ENCODE measurements around the gene TLX1. TPM values are rescaled to one million over a fixed set of nuclear protein-coding genes. Genes with fewer than 3 reads are reported as not detected.

TLX1 gene
- total RNA-seq, 2 donors from 2014 or later: 0.52 TPM; not detected in 1

DNA sequence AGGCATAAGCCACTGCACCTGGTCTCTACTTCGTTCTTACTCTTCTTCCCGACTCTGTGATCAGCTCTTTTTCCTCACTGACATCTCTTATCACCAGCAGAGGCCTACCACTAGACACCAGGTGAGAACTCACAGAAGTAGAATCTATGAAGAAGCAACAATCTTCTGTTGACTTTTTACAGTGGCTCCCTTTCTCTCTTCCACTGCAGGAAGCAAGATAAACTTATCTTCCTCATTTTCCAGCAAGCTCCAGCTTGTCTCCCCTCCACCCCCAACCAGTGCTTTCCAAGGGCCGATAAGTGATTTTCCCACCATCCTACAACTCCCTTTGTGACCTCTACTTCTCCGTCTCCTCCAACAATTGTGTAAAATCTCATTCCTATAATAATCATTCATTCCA, 45.5 kb downstream of the TLX1 start:
- no peaks in the 10 kb centered on the region for H3K27me3 ChIP-seq
- no peak for ATAC-seq

DNA sequence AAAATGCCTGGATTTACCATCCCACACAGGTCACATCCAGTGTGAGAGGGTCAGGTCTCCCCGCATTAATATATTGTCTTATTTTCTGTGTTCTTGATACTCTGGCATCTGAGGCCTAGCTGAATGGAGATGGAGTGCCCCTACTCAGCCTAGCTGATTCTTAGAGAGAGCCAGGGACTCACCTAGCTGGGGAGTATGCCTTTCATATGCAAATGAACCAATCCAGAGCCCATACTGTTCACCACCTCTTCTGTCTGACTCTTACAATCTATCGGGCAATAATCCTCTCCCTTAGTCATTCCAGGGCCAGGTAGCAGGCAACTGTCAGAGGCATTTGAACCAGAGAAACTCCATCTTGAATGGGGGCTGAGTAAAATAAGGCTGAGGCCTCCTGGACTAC, 51.8 kb downstream of the TLX1 start:
- DNase-seq: no peak
- Histone ChIP-seq H3K27ac (no peak overlapping the region), H3K27me3 (no peaks in the 10 kb centered on the region), H3K9me3 (no peaks in the 10 kb centered on the region), H3K4me3 (no peak overlapping the region), H3K4me1 (no peaks in the 10 kb centered on the region), H3K36me3 (replicated peaks in 1 of 2; ENCODE audit: insufficient read depth in 1 of 2, low read depth in 2 of 2) (no peaks in the 10 kb centered on the region)
- 60 to 88% methylated on average over 2 of the region's 2 CpGs for WGBS, 2 donors
- intact Hi-C loops (cut with DNase I): no loop called here
- TF ChIP-seq CTCF (IDR thresholded peaks at IDR 0.05) (no peak), POLR2A (IDR thresholded peaks at IDR 0.05) (no peak)
- no peak for ATAC-seq

More for the DNA sequence above, 45.5 kb downstream of the TLX1 start:
- Histone ChIP-seq H3K36me3 (replicated peaks in 1 of 2; ENCODE audit: insufficient read depth in 1 of 2, low read depth in 2 of 2) (no peaks in the 10 kb centered on the region), H3K4me3 (no peak overlapping the region), H3K4me1 (no peaks in the 10 kb centered on the region), H3K9me3 (no peaks in the 10 kb centered on the region), H3K27ac (no peak overlapping the region)
- DNase-seq: no peak
- intact Hi-C loops (cut with DNase I): no loop called here
- no peak for TF ChIP-seq POLR2A (IDR thresholded peaks at IDR 0.05)
- no peak for TF ChIP-seq CTCF (IDR thresholded peaks at IDR 0.05)
- WGBS, 2 donors: 61 to 75% methylated on average over 4 of the region's 4 CpGs

GRCh38 chr10:101183458-101184183, 52.5 kb downstream of the TLX1 start:
- Histone ChIP-seq H3K4me1 (no peaks in the 10 kb centered on the region), H3K4me3 (no peak overlapping the region), H3K9me3 (no peaks in the 10 kb centered on the region), H3K27me3 (no peaks in the 10 kb centered on the region), H3K27ac (no peak overlapping the region), H3K36me3 (replicated peaks in 1 of 2; ENCODE audit: insufficient read depth in 1 of 2, low read depth in 2 of 2) (no peaks in the 10 kb centered on the region)
- ATAC-seq (no peak), DNase-seq (no peak)
- intact Hi-C loops (cut with DNase I): no loop called here
- TF ChIP-seq POLR2A (IDR thresholded peaks at IDR 0.05) (no peak), CTCF (IDR thresholded peaks at IDR 0.05) (no peak)
- WGBS, 2 donors: 53 to 69% methylated on average over 6 of the region's 6 CpGs

Other genes with a start within 250 kb of the TLX1 start
- gene SLF2, start 218.3 kb upstream of the TLX1 start, total RNA-seq: 10 to 100 TPM; 16.2 to 26.7 TPM
- gene SEMA4G, start 161.8 kb upstream of the TLX1 start, total RNA-seq: 10 to 100 TPM; 10.5 to 12.5 TPM
- 10 to 100 TPM; 53.7 to 90.5 TPM for gene MRPL43, start 143.8 kb upstream of the TLX1 start, total RNA-seq
- 1 to 10 TPM; 1.8 to 2.3 TPM for gene TWNK, start 143.8 kb upstream of the TLX1 start, total RNA-seq
- 10 to 100 TPM; 29.7 to 38.4 TPM for gene LZTS2, start 131.5 kb upstream of the TLX1 start, total RNA-seq
- under 1 TPM; 0.52 to 0.66 TPM for gene PDZD7, start 100.2 kb upstream of the TLX1 start, total RNA-seq
- 10 to 100 TPM; 23.4 to 61.7 TPM for gene SFXN3, start 100.1 kb upstream of the TLX1 start, total RNA-seq
- 1 to 10 TPM; 1.6 to 1.8 TPM for gene KAZALD1, start 69.3 kb upstream of the TLX1 start, total RNA-seq
- gene LBX1, start 98.2 kb downstream of the TLX1 start, total RNA-seq: not detected
- 1 to 10 TPM; 8.8 to 9.9 TPM for gene BTRC, start 222.9 kb downstream of the TLX1 start, total RNA-seq

All from body of pancreas (tissue), 4 donors.